HG02943 (cell line): ENCODE data around the gene GPR101.

Experiments used
- ATAC-seq: cut with Tn5 transposase; IDR thresholded peaks from one replicate; pipeline ENCODE4 v1.9.1; 2021; ENCODE audit warnings: mild to moderate bottlenecking, low read depth, moderate library complexity; ENCODE audit not compliant: unreplicated experiment

GPR101 gene

GRCh38 chrX:137033774-137034507 lies at the start of gene GPR101:
Gene GPR101, minus strand, starts transcription at chrX:137033995. Its CDS starts 2,321 bp downstream, at chrX:137031674.
- no peak for ATAC-seq

- ATAC-seq = no peak
Measured at GRCh38 chrX:137081239-137081638, 47.4 kb upstream of the GPR101 start.

DNA sequence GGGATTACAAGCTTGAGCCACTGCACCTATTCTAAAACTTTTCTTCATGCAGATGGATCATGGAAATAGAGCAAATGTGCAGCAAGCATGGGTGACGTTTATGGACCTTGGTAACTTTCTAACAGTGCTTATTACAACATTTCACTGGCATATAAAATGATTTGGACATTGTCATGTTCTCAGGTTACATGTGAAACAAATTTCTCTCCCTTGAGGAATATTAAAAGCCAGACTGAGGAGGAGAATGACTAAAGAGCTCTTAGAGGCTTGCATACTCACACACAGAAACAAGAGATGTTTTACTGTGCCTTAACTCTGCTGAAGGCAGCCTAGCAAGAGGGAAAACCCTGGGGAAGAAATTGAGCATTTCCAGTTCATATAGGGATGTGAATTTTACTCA lies 38.6 kb upstream of the GPR101 start:
- ATAC-seq = no peak

DNA sequence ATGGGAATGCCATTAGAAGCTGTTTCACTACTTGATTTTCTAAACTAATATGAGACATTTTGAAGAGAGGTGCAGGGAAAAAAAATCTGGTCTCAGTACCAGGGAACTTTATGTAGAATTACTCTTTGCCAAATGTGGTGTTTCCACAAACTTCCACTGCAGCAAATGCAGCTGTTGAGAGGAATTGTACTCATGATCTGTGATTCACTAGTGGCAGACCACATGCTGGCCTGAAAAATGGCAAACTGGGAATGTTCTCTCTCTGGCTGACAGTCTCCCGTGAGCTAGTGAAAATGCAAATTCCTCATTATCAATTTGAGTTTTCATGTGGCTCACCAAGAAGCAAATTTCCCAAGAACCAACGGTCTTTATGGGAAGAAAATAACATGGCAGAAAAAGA lies 37.8 kb upstream of the GPR101 start:
- no peak for ATAC-seq

DNA sequence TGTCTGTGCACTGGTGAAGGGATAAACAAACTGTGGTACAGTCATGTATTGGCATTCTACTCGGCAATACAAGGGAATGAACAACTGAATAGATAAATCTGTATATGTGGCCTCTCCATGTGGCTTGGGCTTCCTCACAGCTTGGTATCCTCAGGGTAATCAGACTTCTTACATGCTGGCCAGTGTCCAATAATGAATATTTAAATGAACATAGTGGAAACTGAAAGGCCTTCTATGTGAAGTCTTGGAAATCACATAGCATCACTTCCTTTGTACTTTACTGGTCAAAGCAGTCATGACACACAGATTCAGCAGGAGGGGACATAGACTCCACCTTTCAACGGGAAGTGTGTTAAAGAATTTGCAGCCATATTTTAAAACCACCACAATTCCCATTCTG lies 33.4 kb upstream of the GPR101 start:
- ATAC-seq = no peak

DNA sequence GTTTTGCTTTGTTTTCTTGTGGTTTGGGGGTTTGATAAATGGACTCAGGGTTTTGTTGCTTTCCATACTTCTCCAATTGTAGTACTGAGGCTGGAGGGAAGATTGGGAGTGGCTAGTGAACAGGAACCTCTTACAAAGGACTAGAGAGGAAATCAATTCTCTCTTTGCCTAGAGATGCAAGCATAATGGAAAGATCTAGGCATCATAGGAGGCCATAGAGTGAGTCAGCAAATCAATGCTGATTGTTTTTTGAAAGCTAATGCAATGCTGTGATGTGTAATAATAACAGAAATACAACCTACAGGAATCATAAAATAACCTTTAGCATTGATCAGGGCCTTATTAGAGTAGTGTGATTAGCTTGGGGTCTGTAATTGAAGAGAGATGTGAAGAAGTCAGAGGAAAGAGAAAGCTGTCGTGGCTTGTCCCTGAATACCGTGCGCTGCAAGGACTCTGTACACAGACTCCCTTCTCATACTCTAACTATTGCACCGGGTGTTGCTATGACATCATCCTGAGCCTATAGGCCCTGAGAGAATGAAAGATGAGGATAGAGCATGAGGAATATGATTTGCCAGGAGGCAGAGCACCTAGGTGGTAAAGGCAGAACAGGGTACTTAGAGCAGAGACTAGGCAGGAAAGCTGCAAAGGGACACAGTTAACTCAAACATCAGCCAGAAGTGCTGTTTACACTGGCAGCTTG lies 29.3 kb upstream of the GPR101 start:
- no peak for ATAC-seq

DNA sequence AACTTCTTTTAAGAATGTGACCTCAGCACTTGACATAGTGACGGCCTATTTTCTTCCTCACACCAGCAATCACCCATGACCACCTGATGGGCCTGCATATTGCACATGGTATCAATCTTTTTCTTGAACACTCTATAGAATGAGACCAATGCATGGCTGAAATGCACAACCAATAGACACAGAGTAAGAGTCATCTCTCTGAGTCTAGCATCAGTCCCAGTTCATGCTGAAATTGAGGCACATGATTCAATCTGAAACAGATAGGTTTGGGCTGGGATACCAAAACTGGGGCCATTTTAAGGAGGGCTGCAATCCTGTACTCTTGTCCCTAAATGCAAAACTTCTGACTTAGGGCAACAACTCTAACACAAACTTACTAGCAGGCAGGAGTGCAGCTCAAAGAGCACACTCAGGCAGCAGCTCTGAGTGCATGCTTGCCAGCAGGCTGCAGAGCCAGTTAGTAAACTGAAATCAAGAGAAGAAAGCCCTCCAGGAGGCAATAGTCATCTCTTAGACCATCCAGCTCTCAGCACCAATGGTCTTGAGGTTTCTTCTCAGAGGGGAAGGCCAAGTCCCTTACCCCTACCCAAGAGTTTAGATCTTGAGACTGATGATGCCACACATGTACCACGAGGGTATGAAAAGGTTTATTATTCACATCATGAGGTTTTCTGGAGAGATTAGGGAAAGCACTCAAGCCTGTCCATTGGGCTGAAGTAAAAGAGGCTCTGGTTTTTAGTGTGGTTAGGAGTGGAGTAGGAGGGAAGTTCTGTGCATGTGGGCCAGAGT lies 24.7 kb upstream of the GPR101 start:
- ATAC-seq = no peak

GRCh38 chrX:137052643-137053235 lies 18.9 kb upstream of the GPR101 start:
- ATAC-seq = peak; percentile 33

GRCh38 chrX:137051978-137052642 lies 18.3 kb upstream of the GPR101 start:
- peak; percentile 96 for ATAC-seq

GRCh38 chrX:137044893-137045292 lies 11.1 kb upstream of the GPR101 start:
- ATAC-seq = no peak

GRCh38 chrX:137043736-137044135 lies 9.9 kb upstream of the GPR101 start:
- no peak for ATAC-seq

DNA sequence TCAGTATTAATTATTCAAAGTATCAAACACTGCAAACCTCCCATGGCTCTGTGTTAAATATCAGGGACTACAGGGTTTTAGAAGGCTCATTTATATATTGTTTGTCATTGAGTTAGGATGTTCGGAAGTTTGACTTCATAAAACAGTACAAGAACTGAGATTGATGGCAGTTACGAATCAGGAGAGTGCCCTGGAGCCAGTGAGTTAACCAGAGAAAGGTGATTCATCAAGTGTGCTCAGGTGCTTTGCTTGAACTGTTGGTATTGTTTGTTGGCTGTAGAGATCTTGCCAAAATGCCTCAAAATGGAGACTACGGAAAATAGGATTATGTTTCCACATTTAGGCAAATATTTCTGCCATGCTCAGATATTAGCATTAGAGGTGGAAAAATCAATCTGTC lies 7.5 kb upstream of the GPR101 start:
- no peak for ATAC-seq

GRCh38 chrX:137040113-137040794 lies 6.5 kb upstream of the GPR101 start:
- ATAC-seq = no peak

DNA sequence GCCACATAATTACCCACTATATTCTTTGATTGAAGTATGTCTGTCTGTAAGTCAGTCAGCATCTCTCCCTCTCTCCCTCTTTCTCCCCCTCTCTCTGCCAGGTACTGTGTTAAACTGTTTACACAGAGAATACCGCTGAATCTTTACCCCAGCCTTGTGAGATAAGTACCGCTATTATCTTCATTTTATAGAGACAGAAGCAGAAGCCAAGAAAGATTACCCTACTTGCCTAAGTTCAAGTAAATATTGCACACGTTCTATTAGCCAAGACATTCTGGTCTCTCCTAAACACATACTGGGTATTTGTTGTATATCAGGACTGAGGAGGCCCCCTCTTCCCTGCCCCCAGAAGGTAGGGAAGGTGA lies 695 bp upstream of the GPR101 start:
- ATAC-seq = no peak

DNA sequence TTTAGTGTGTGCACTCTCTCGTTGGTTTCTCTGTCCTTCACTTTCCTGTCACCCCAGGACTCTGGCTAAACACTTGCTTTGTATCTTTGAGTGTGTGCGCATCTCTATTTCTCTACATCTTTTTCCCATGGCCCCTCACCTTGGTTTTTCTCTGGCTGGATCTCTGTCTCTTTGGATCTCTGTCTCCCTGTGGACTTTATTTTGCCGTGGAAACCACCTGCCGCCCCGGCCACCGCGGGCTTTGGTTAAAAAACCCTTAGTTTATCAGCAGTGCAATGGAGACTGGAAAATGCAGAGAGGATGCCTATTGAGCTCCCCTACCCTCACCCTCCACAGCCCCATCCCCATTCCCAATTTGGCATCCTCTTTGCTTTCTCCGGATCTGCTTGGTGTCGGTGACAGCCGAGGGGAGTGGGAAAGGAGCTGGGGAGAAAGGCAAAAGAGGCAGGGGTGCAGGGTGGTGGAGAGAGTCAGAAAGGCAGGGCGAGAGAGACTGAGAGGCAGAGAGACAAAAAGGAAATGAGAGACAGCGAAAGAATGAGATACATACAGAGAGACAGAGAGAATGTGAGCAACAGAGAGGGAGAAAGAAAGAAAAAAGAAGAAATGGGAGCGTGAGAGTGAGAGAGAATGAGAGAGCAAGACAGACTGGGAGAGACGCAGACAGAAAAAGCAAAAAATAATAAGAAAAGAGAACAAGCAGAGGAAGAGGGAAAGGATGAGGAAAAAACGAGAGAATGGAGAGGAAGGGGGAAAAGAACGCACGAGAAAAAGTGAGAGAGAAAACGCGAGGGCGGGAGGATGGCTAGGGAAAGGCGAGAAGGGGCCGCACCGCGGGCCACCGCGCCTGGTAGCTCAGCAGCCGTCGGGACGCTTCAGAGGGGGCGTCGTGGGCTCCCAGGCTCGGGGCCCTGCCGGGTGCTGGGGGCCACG lies 688 bp downstream of the GPR101 start:
- ATAC-seq = no peak

- ATAC-seq = no peak
Measured at GRCh38 chrX:137032341-137032694, 1.5 kb downstream of the GPR101 start.

DNA sequence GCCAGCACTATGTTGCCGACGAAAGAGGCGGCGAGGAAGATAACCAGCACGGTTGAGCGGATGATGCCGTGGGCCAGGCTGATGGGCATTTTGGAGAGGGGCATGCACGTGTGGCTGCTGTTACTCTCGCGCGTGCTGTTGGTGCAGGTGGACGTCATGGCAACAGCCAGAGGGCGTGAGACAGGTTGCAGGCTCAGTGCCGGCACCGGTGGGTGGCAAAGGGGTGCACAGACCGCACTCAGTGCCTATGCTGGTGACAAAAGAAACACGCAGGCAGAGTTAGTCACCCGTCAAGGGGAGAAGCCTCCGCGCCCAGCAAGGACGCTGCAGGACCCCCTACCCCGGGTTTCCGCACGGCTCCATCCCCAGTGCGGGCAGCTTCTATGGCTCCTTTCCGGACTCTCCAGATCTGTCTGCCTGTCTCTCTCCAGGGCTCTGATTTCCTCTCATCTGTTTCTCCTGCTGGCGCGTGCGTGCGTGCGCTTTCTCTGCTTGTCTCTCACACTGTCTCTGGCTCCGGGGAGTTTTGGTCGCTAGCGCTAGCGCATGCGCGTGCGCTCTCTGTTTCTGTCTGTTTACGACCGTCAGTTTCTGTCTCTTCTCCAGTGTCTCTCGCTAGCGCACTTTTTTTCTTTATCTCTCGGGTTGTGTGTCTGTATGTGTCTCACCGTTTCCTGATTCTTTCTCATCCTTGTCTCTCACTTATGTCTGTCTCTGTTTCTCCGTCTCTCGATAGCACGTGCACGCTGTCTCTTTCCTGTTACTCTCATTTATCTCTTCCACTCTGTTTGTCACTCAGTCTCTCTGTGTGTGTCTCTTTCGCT lies 2.1 kb downstream of the GPR101 start:
- ATAC-seq = no peak

GRCh38 chrX:137031039-137031438 lies 2.8 kb downstream of the GPR101 start:
- ATAC-seq = no peak
